ELR (cell line): Measurements from ENCODE around the gene SERHL2.
"Not testable (repeated sequence)": the region's sequence is repeated elsewhere in the genome, so short reads cannot be mapped to it uniquely, and the experiment has no call there.

Experiments used
- DNase-seq: peaks from one replicate; pipeline ENCODE4 v3.0.0-alpha.2; 2015; ENCODE audit warnings: low read depth

The SERHL2 gene

GRCh38 chr22:42608136-42608822 lies 54.5 kb downstream of the SERHL2 start:
- no peak for DNase-seq

DNA sequence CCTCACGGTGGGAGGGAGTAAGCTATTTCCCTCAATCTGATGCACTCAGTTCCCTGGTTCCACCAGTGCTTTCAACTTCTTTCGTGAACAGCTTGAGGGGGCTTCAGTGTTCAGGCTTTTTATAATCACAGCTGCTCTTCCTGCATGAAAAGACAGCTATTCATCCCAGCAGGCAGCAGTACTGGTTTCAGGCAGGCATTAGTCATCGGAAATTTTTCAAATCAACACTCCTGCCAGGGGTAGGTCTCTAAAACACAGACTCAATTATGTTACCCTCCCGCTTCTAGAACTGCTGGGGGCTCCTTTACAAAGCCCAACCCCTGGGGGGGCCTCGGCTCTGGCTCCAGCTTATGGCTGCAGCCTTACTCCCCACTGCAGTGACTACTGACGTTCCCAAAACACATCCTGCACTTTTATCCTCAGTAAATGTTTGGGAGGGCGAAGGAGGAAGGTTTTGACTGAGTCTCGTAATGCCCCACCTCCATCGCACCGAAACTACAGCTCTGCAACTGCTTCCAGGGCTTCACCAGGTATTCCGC lies 55.1 kb downstream of the SERHL2 start:
- DNase-seq, result peak; percentile 64

GRCh38 chr22:42610186-42610585 lies 56.4 kb downstream of the SERHL2 start:
- no peak for DNase-seq

- peak; percentile 40 for DNase-seq
Observed at GRCh38 chr22:42611051-42611450, 57.3 kb downstream of the SERHL2 start.

DNA sequence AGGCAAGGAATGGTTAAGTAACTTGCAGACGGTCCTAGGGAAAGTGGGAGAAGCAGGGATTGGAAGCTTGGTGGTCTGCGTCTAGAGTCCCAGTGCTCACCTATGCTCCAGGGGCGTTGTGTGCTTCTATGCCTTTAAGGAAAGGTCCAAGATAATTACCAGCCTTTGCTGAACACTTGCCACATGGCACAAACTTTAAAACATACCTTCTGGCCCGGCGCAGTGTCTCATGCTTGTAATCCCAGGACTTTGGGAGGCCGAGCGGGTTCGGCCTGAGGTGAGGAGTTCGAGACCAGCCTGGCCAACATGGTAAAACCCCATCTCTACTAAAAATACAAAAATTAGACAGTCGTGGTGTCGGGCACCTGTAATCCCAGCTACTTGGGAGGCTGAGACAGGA lies 58.6 kb downstream of the SERHL2 start:
- no peak for DNase-seq

GRCh38 chr22:42613872-42614301 lies 60.1 kb downstream of the SERHL2 start:
- DNase-seq, result peak; percentile 51

DNA sequence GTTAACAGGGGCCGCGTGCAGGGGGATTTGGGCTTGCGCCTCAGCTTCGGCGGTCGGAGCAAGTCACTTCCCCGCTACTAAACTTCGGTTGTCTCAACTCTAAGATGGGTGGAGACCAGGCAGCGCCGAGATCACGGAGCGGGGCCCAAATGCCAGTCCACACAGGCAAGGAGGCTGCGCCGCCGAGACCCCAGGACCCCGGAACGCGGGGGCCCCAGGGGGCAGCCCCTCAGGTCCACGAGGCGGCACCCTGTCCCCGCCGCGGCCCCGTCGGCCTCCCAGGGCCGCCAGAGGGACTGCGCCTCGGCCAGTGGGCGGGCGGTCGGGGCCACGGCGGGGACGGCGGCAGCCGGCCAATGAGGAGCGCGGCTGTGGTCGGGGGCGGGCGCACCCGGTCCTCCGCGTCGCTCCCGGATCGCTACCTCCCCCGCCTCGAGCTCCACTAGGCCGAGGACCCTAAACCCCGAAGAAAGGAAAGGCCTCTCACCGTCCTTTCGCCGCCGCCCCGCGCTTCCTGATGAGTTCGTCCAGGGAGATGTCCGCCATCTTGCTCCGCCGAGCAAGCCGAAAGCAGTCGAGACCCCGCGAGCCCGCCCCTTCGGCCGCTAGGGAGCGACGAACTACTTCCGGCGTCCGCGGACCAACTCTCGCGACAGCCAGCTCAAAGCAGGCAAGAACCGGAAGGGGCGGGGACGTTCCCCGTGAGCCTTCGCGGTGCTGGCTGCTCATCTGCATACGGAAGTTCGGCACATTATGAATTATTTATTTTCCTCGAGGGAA lies 60.7 kb downstream of the SERHL2 start, which contains the start of gene POLDIP3:
TSS of gene POLDIP3 (minus strand) at position 572 of the 780 bp plus-strand sequence. CDS start at position 546, 26 bp downstream.
- DNase-seq, result peak; percentile 99

DNA sequence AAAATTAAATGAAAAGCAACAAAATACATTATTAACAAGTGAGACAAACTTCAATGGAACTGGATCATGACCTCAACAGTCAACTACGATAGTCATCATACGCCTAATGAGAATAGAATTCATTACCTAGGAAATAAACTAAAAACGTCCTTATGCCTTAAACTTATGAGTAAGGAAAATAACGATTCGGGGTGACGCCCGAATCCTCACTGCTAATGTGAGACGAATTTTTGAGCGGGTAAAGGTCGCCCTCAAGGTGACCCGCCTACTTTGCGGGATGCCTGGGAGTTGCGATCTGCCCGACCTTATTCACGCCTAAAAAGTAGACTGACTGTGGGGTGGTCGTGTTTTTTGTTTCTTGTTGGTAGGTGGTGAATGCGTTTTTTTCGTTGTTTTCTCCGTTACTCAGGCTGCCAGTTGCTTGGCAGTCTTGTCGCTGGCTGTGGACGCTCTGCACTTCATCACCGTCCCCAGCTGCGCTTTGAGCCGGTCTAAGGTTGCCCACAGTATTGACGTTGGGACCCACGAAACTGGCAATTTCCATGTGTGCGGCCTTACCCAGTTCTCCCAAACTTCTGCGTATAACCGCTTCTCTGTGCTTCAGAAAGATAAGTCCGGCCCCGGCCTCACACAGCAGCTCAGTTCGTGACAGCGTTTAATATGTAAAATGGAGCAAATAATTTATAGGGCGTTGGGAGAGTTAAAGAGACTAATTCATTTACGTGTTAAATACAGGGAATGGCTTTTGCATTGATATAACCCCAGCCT lies 61.5 kb downstream of the SERHL2 start:
- DNase-seq, result peak; percentile 100

DNA sequence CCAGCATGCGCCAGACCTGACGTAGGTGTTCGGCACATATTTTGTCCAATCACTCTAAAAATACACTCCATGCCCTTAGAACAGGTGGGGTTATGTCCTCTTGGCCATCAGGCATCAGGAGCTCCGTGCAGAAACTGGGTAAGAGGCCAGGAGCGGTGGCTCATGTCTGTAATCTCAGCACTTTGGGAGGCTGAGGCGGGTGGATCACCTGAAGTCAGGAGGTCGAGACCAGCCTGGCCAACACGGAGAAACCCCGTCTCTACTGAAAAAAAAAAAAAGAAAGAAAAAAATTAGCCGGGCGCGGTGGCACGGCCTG lies 62.1 kb downstream of the SERHL2 start:
- not testable (repeated sequence) for DNase-seq

- no peak for DNase-seq
Observed at GRCh38 chr22:42617155-42617983, 63.6 kb downstream of the SERHL2 start.

GRCh38 chr22:42619261-42620063 lies 65.7 kb downstream of the SERHL2 start:
- no peak for DNase-seq

GRCh38 chr22:42620084-42620483 lies 66.3 kb downstream of the SERHL2 start:
- no peak for DNase-seq

- peak; percentile 79 for DNase-seq
Observed at GRCh38 chr22:42621505-42622002, 67.8 kb downstream of the SERHL2 start.

- DNase-seq, result no peak
Observed at GRCh38 chr22:42622061-42622710, 68.4 kb downstream of the SERHL2 start.

GRCh38 chr22:42623301-42623751 lies 69.6 kb downstream of the SERHL2 start:
- no peak for DNase-seq
